Small intestine (tissue), 7 donors: ENCODE data around the gene FBXW11. TPM values are rescaled to one million over a fixed set of nuclear protein-coding genes. Genes with fewer than 3 reads are reported as not detected.

Source experiments
- DNase-seq, 2 donors: peaks; one replicate each; pipeline versions ENCODE4 v3.0.0 to v3.0.0-alpha.2; 2013
- FAIRE-seq: peaks from 2 replicates; lab custom pipeline; 2012; peaks lifted over from hg19 to GRCh38; lab: Jason Lieb, UNC
- H3K27ac ChIP-seq, 3 donors: one replicate each; pipeline ENCODE4 v1.5.1; 2013; ENCODE audit warnings: low read length in 2 of 3, mild to moderate bottlenecking in 2 of 3, control low read depth in 1 of 3, inconsistent platforms in 1 of 3, low read depth in 1 of 3, moderate library complexity in 1 of 3
- H3K27me3 ChIP-seq, 3 donors: one replicate each; pipeline ENCODE4 v1.6.1; 2013; ENCODE audit warnings: low read length in 3 of 3, inconsistent platforms in 1 of 3; ENCODE audit not compliant: control insufficient read depth in 3 of 3, insufficient read depth in 3 of 3
- H3K36me3 ChIP-seq, 3 donors: one replicate each; pipeline ENCODE4 v1.6.1; 2013; ENCODE audit warnings: low read length in 3 of 3, inconsistent platforms in 1 of 3, low read depth in 1 of 3, mild to moderate bottlenecking in 1 of 3, moderate library complexity in 1 of 3; ENCODE audit not compliant: control insufficient read depth in 3 of 3, insufficient read depth in 2 of 3
- H3K4me1 ChIP-seq, 3 donors: one replicate each; pipeline ENCODE4 v1.6.1; 2013; ENCODE audit warnings: low read length in 2 of 3, inconsistent platforms in 1 of 3, low read depth in 1 of 3, mild to moderate bottlenecking in 1 of 3, moderate library complexity in 1 of 3; ENCODE audit not compliant: control insufficient read depth in 3 of 3, insufficient read depth in 2 of 3
- H3K4me3 ChIP-seq, 3 donors: one replicate each; pipeline ENCODE4 v1.5.1; 2013; ENCODE audit warnings: low read length in 3 of 3, control low read depth in 1 of 3, inconsistent platforms in 1 of 3, low read depth in 1 of 3, mild to moderate bottlenecking in 1 of 3, moderate library complexity in 1 of 3
- H3K9me3 ChIP-seq, 2 donors: one replicate each; pipeline ENCODE4 v1.6.1; 2013; ENCODE audit warnings: low read depth in 1 of 2, low read length in 1 of 2; ENCODE audit not compliant: control insufficient read depth in 2 of 2, insufficient read depth in 1 of 2
- WGBS, 3 donors: extraction: QIAGEN DNeasy Blood & Tissue Kit; methylation state at CpG; one replicate each; pipeline ENCODE4 v1.1.7; 2013; 5-methylcytosine and 5-hydroxymethylcytosine counted together
- polyA plus RNA-seq, 4 donors: library from polyadenylated mRNA; stranded (reverse) in 3 of 4; unstranded in 1 of 4; fragments of 200-250 nt in 3 of 4; fragments of 120-200 nt in 1 of 4; gene quantifications; one replicate each; pipeline versions ENCODE4 v1.2.1 to v1.2.3, GENCODE V29; 2013
- donor health status: healthy with polysubstance abuse.
- donor health status: control.
- donor health status: control.
- donor health status: Bipolar disorder and iron deficiency.
- donor health status: healthy.

FBXW11 gene
- polyA plus RNA-seq, 4 donors: 12.2 to 37.1 (median 15.8) TPM

DNA sequence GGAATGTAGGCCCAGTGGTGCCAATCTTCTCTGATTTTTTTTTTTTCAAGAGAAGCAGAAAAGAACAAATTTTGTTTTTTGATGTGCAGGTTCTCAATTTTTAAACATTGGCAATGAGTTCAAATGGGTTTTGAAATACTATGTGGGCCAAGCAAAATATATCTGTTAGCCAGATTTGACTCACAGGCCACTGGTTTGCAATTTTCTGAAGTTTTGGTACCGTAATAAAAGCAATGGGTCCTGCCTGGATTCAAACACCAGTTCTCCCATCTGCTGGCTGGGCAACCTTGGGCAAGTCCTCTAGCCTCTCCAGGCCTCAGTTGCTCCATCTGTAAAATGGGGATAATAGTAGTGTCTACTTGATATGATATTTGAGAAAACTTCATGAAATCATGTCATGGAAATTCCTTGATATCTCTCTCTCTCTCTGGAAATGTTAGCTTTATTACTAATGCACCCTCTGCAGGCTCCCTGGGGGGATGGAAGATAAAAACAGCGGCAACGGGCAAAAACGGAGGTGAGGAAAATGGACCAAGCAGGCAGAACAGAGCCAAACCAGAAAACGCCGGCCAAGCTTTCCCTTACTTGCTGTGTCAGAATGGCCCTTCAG lies 157.4 kb downstream of the FBXW11 start:
- 93 to 95% (median 94%) methylated on average over 6 of the region's 6 CpGs for WGBS, 3 donors
- DNase-seq: no peak

DNA sequence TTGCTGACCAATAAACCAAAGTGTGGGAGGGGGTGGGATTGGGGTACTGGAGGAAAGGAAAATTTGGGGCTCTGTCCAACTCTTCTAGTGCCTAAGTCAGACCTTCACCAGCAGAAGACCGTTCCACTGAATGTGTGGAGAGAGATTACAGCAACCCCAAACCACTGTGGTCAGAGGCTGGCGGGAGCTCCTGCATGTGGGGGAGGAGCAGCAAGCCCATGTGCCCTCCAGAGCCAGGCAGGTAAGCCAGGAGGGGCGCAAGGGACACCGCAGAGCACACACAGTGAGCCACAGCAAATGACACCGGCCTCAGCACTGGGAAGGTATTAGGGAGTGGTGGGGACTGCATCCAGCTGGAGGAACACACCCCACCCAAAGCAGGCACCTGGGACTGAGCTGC lies 158.0 kb downstream of the FBXW11 start:
- WGBS, 3 donors: 84 to 87% (median 85%) methylated on average over 5 of the region's 5 CpGs
- FAIRE-seq (no peak), DNase-seq (no peak)
- Histone ChIP-seq H3K36me3 (peaks cover 0 to 8% (median 0%) of the 10 kb centered on the region in 3 donors), H3K27me3 (no peaks in the 10 kb centered on the region), H3K4me3 (no peak overlapping the region), H3K9me3 (no peaks in the 10 kb centered on the region), H3K27ac (no peak overlapping the region), H3K4me1 (no peaks in the 10 kb centered on the region)

More for the DNA sequence above, 157.4 kb downstream of the FBXW11 start:
- Histone ChIP-seq H3K4me1 (no peaks in the 10 kb centered on the region), H3K27ac (no peak overlapping the region), H3K27me3 (no peaks in the 10 kb centered on the region), H3K36me3 (peaks cover 0 to 8% (median 0%) of the 10 kb centered on the region in 3 donors), H3K9me3 (no peaks in the 10 kb centered on the region), H3K4me3 (no peak overlapping the region)
- FAIRE-seq: no peak

DNA sequence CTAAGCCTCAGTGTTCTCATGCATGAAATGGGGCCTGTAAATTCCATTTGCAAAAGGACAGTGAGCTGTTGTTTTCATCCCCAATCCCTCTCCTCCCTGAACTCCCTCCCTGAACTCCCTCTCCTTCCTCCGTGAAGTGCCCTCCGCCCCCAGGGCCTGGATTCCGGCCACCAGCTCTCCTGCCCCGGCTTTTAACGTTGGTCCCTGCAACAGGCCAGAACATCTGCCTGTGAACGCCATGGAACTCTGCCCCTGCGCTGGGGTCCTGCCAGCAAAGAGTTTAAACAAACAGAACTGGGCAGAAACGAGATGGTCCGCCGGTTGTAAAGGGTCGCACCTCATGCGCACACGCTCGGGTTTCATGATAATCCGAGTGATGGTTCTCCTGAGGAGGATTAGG lies 158.4 kb downstream of the FBXW11 start:
- H3K36me3 ChIP-seq: peaks cover 0 to 8% (median 0%) of the 10 kb centered on the region in 3 donors
- DNase-seq: no peak
- H3K4me1 ChIP-seq: no peaks in the 10 kb centered on the region
- H3K9me3 ChIP-seq: no peaks in the 10 kb centered on the region
- H3K27me3 ChIP-seq: no peaks in the 10 kb centered on the region
- no peak overlapping the region for H3K27ac ChIP-seq
- FAIRE-seq: no peak
- H3K4me3 ChIP-seq: no peak overlapping the region
- WGBS, 3 donors: 78 to 83% (median 78%) methylated on average over 15 of the region's 15 CpGs

DNA sequence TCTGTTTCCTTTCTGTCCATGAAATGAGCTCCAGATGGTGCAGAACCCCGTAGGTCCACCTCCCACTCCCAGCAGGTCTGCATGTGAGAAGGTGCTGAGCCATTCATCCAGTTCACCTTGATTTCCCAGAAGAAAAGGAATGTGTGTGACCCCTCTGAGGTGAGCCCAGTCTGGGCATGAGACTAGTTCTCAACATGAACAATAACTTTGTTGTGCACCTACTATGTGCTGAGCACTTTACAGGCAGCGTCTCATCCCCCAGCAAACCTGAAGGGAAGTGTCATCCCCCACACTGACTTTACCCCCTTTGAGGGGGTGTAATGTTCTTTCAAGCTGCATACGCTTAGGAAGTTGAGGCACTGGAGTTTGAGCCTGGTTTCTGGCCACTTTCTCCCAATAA lies 159.4 kb downstream of the FBXW11 start:
- Histone ChIP-seq H3K27ac (no peak overlapping the region), H3K4me3 (no peak overlapping the region), H3K36me3 (peaks cover 0 to 6% (median 0%) of the 10 kb centered on the region in 3 donors), H3K27me3 (no peaks in the 10 kb centered on the region), H3K9me3 (no peaks in the 10 kb centered on the region), H3K4me1 (no peaks in the 10 kb centered on the region)
- FAIRE-seq: no peak
- 96 to 98% (median 96%) methylated on average over 3 of the region's 3 CpGs for WGBS, 3 donors
- DNase-seq: no peak

DNA sequence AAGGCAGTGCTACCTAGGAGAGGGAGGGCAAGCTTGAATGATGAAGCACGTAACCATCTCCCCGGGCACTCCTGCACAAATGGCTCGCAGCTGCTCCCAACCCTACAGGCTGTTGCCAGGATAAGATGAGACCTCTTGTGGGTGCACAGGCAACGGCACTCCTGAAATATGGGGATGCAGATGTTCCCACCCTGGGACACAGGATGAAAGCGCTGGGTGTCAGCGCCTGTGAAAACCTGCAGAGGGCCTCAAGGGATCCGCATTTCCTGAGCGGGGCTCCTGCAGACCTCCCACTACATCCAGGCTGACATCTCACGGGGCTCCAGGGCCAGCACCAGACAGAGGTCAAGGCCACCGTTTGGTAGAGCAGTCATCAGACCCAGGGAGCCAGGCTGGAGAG lies 160.1 kb downstream of the FBXW11 start:
- H3K4me1 ChIP-seq: no peaks in the 10 kb centered on the region
- no peak for FAIRE-seq

DNA sequence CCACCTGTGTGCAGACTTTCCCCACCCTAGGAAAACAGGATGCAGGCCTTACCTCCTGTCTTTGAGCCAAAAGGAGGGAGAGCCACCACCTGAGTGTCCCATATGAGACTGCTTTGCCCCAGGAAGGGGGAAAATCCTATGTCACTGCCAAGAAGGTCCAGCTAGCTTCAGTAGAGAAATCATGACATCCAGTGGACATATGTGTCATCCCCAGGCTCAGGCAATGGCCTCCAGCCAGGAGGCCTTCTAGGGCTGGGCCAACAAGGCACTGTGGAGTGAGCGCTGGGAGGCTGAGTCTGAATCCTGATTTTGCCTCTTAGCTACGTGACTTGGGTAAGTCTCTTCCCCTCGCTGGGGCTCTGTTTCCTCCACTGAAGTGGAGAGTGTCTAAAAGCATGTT lies 160.6 kb downstream of the FBXW11 start:
- Histone ChIP-seq H3K36me3 (peaks cover 0 to 6% (median 0%) of the 10 kb centered on the region in 3 donors), H3K9me3 (no peaks in the 10 kb centered on the region), H3K27me3 (no peaks in the 10 kb centered on the region), H3K27ac (no peak overlapping the region), H3K4me1 (no peaks in the 10 kb centered on the region), H3K4me3 (no peak overlapping the region)
- WGBS, 3 donors: 95 to 98% (median 95%) methylated on average over 3 of the region's 3 CpGs
- no peak for FAIRE-seq
- no peak for DNase-seq

More for the DNA sequence above, 160.1 kb downstream of the FBXW11 start:
- H3K9me3 ChIP-seq: no peaks in the 10 kb centered on the region
- no peak overlapping the region for H3K27ac ChIP-seq
- WGBS, 3 donors: 86 to 92% (median 91%) methylated on average over 10 of the region's 10 CpGs
- H3K4me3 ChIP-seq: no peak overlapping the region
- H3K27me3 ChIP-seq: no peaks in the 10 kb centered on the region
- no peak for DNase-seq
- peaks cover 0 to 6% (median 0%) of the 10 kb centered on the region in 3 donors for H3K36me3 ChIP-seq

DNA sequence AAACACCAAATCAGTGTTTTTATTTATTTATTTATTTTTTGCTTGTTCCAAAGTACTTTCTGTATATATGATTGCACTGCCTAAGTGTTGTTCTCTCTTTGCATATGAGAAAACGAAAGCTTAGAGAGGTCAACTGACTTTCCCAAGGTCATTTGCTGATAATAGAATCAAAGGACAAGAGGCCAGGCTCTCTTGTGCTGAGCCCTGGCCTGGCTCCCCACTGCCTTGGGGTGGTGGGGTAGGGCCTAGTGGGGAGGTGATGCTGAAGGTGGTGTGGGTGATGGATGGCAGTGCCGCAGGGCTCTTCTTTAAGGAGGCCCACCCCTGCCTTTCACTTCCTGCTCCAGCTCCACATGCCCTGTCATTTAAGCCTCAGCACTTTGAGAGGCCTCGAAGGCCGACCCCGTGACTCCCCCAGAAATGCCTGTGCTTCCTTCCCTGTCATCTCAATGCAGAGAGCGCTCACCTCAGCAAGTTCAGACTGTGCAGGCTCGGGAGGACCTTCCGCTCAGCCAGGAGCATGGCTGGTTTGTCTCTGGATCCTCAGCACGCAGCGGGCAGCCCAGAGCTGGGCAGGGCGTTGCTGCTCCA lies 161.3 kb downstream of the FBXW11 start:
- Histone ChIP-seq H3K27ac (no peak overlapping the region), H3K4me3 (no peak overlapping the region), H3K4me1 (no peaks in the 10 kb centered on the region), H3K36me3 (peaks cover 0 to 6% (median 0%) of the 10 kb centered on the region in 3 donors), H3K9me3 (no peaks in the 10 kb centered on the region), H3K27me3 (no peaks in the 10 kb centered on the region)
- FAIRE-seq (no peak), DNase-seq (no peak)
- WGBS, 3 donors: 84 to 87% (median 87%) methylated on average over 11 of the region's 11 CpGs

DNA sequence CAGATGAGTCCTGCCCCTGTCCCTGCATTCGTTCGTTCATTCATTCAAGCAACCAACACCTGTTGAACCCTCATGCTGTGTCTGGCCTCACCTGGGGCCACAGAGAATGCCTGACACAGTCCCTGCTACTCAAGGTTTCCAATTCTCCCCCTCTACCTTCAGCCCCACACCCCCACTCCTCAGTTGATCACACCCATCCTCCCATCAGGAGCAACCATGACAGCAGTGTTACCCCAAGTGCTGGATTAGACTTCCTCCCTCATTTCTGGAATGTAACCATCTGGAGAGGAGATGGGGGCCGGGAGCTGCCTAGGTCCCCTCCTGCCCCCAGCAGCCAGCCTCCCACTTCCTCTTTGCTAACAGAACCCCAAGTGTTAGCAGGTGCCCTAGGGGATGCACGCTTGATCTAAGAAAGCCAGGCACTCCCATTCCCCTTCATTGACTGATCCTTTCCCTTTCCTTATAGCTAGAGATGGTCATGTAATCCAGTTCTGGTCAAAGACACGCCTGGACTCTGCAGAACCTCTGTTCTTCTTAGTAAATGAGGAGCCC lies 163.6 kb downstream of the FBXW11 start:
- Histone ChIP-seq H3K27me3 (no peaks in the 10 kb centered on the region), H3K36me3 (no peaks in the 10 kb centered on the region), H3K4me1 (no peaks in the 10 kb centered on the region), H3K27ac (no peak overlapping the region), H3K4me3 (no peak overlapping the region), H3K9me3 (no peaks in the 10 kb centered on the region)
- WGBS, 3 donors: 83 to 96% (median 86%) methylated on average over 5 of the region's 5 CpGs
- FAIRE-seq: no peak
- DNase-seq: no peak
